Smooth muscle cell (in vitro differentiated cells): ENCODE measurements around the gene RYR2. TPM values are rescaled to one million over a fixed set of nuclear protein-coding genes. Genes with fewer than 3 reads are reported as not detected.
A peak's percentile ranks its signal among the peaks of the same experiment; 100 is the strongest.

ENCODE experiments used
- DNase-seq: peaks from one replicate; lab custom pipeline; 2025; ENCODE audit not compliant: unreplicated experiment; lab: John Stamatoyannopoulos, UW
- H2AFZ ChIP-seq: fragments of 200-600 bp; sonication (generic); 2 replicates; pipeline ENCODE4 v1.6.0; 2016; ENCODE audit warnings: antibody characterized with exemption, low read depth, mild to moderate bottlenecking
- H3F3A ChIP-seq: fragments of 200-600 bp; sonication (generic); 2 replicates; pipeline ENCODE4 v1.6.0; 2017; ENCODE audit warnings: antibody characterized with exemption, low read depth
- H3K27ac ChIP-seq: fragments of 200-600 bp; sonication (generic); 2 replicates; pipeline ENCODE4 v1.5.1; 2016; ENCODE audit warnings: low read depth, mild to moderate bottlenecking
- H3K27me3 ChIP-seq: fragments of 200-600 bp; sonication (generic); 2 replicates; pipeline ENCODE4 v1.6.1; 2016; ENCODE audit warnings: low read depth, mild to moderate bottlenecking
- H3K36me3 ChIP-seq: fragments of 200-600 bp; sonication (generic); 2 replicates; pipeline ENCODE4 v1.5.1; 2016; ENCODE audit warnings: low read depth
- H3K4me1 ChIP-seq: fragments of 200-600 bp; sonication (generic); 2 replicates; pipeline ENCODE4 v1.5.1; 2016; ENCODE audit warnings: low read depth
- H3K4me2 ChIP-seq: fragments of 200-600 bp; sonication (generic); 2 replicates; pipeline ENCODE4 v1.6.0; 2016; ENCODE audit warnings: mild to moderate bottlenecking
- H3K4me3 ChIP-seq: fragments of 200-600 bp; sonication (generic); 2 replicates; pipeline ENCODE4 v1.5.1; 2016; ENCODE audit warnings: mild to moderate bottlenecking
- H3K79me2 ChIP-seq: fragments of 200-600 bp; sonication (generic); 2 replicates; pipeline ENCODE4 v1.6.0; 2016; ENCODE audit warnings: low read depth, mild to moderate bottlenecking
- H3K9ac ChIP-seq: fragments of 200-600 bp; sonication (generic); 2 replicates; pipeline ENCODE4 v1.6.0; 2016; ENCODE audit warnings: low read depth
- H3K9me3 ChIP-seq: fragments of 200-600 bp; sonication (generic); replicated peaks from 2 replicates; pipeline ENCODE4 v1.5.1; 2016; ENCODE audit warnings: low read depth
- H4K20me1 ChIP-seq: fragments of 200-600 bp; sonication (generic); 2 replicates; pipeline ENCODE4 v1.6.0; 2016; ENCODE audit warnings: low read depth
- WGBS: methylation state at CpG from one replicate; pipeline ENCODE4 v1.1.7; 2016; ENCODE audit warnings: low lambda C conversion rate; 5-methylcytosine and 5-hydroxymethylcytosine counted together
- polyA plus RNA-seq: library from polyadenylated mRNA; unstranded; fragments of >200 nt; fragmentation: Nextera tagmentation; extraction: Ambion mirVana; gene quantifications from 2 replicates; pipeline ENCODE4 v1.2.1, GENCODE V29; 2016
- total RNA-seq: library from RNA; depleted of rRNA; stranded (reverse); fragments of >200 nt; gene quantifications from 2 replicates; pipeline ENCODE4 v1.2.3, GENCODE V29; 2014
- TF ChIP-seq, protein P1 (sequence below): fragments of 200-600 bp; sonication (generic); IDR thresholded peaks from 2 replicates; pipeline ENCODE4 v1.5.1; 2017; ENCODE audit warnings: borderline replicate concordance, mild to moderate bottlenecking, antibody characterized with exemption; ENCODE audit not compliant: insufficient read depth, poor library complexity, severe bottlenecking

RYR2 gene
- total and polyA plus RNA-seq, 2 experiments from 2014 or later: 0.09 TPM; not detected in 1

DNA sequence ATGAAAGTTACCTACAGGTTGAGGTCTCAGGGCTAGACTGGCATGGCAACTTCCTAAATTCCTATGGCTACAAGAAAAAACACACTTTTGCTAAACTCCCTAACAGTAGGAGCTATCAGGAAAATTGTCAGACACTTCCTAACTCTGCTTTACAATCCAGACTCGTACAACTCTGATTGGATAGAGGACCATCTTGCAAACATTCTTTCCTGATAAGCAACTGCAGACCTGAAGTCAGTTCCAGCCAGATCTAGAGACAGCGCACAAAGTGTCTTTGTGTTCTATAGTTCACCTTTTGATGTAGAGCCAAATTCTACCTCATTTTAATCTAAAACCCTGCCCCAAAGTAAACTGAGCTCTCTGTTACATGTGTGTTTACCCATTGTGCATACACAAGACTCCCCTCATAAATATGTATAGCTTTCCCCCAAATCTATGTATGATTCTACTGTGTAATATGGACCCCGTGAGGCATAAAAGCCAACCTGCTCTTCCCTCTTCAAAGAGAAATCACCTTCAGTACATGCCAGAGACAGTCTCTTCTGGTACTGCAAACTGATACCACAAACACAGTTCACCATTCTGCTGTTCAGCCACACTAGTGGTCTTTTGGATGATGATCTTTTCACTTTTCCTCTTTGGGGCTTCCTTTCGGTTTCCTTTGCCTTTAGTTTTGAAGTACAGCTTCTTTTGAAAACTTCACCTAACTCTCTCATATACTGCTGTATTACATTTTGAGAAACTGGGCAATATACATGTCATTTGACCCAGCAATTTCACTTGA lies 827.0 kb downstream of the RYR2 start:
- H3K9me3 ChIP-seq: no peaks in the 10 kb centered on the region
- peaks cover 7% of the 10 kb centered on the region for H3K4me1 ChIP-seq
- H3K27ac ChIP-seq: no peak overlapping the region
- H3K79me2 ChIP-seq: no peaks in the 10 kb centered on the region
- H3K4me2 ChIP-seq: no peak overlapping the region
- H3K4me3 ChIP-seq: no peak overlapping the region
- no peaks in the 10 kb centered on the region for H4K20me1 ChIP-seq
- no peak overlapping the region for H2AFZ ChIP-seq
- no peak overlapping the region for H3K9ac ChIP-seq
- H3F3A ChIP-seq: no peaks in the 10 kb centered on the region
- no peaks in the 10 kb centered on the region for H3K27me3 ChIP-seq
- TF ChIP-seq, protein P1, sequence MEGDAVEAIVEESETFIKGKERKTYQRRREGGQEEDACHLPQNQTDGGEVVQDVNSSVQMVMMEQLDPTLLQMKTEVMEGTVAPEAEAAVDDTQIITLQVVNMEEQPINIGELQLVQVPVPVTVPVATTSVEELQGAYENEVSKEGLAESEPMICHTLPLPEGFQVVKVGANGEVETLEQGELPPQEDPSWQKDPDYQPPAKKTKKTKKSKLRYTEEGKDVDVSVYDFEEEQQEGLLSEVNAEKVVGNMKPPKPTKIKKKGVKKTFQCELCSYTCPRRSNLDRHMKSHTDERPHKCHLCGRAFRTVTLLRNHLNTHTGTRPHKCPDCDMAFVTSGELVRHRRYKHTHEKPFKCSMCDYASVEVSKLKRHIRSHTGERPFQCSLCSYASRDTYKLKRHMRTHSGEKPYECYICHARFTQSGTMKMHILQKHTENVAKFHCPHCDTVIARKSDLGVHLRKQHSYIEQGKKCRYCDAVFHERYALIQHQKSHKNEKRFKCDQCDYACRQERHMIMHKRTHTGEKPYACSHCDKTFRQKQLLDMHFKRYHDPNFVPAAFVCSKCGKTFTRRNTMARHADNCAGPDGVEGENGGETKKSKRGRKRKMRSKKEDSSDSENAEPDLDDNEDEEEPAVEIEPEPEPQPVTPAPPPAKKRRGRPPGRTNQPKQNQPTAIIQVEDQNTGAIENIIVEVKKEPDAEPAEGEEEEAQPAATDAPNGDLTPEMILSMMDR: no peak
- no peaks in the 10 kb centered on the region for H3K36me3 ChIP-seq
- WGBS: 55% methylated on average over 4 of the region's 4 CpGs
- DNase-seq: no peak

DNA sequence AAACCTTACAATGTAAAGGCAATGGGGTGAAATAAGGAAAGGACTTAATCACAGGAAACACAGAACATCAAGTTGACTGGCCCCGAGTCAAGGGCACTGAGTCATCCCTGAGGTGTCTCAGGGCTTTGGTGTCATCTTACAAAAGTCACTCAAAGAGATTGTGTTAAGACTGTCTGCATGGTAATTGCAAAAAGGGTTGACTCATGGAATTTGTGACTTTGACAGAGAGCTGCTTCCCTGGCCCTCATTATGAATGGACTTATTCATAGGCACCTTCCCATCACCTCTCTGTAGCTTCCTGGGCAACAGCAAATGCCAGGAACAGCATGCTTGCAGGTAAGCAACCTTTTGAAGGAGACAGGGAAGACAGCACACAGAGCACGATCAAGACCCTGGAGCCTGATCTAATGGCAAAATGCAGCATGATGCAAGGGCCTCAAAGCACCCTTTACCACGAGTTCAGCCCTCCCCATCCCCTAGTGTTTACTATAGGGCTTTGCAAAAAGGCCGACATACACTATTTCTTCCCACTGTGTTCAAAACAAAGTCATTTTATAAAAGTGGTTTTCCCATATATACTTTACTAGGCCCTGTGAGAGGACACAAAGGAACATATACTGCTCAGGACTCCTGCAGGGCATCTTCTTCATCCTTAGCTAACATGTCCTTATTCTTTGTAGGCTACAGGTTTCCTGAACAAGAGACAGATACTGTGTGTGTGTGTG lies 831.7 kb downstream of the RYR2 start:
- 15% methylated on average over 4 of the region's 4 CpGs for WGBS
- peak overlapping the region; percentile 62 for H3K27ac ChIP-seq
- H3K4me3 ChIP-seq: no peak overlapping the region
- no peaks in the 10 kb centered on the region for H4K20me1 ChIP-seq
- peaks cover 7% of the 10 kb centered on the region for H3K4me1 ChIP-seq
- peak overlapping the region; percentile 20 for H3K4me2 ChIP-seq
- H3K9ac ChIP-seq: no peak overlapping the region
- no peaks in the 10 kb centered on the region for H3K79me2 ChIP-seq
- TF ChIP-seq, protein P1: no peak
- H3K27me3 ChIP-seq: no peaks in the 10 kb centered on the region
- H3F3A ChIP-seq: no peaks in the 10 kb centered on the region
- H3K9me3 ChIP-seq: no peaks in the 10 kb centered on the region
- H3K36me3 ChIP-seq: no peaks in the 10 kb centered on the region
- DNase-seq: no peak
- H2AFZ ChIP-seq: no peak overlapping the region

DNA sequence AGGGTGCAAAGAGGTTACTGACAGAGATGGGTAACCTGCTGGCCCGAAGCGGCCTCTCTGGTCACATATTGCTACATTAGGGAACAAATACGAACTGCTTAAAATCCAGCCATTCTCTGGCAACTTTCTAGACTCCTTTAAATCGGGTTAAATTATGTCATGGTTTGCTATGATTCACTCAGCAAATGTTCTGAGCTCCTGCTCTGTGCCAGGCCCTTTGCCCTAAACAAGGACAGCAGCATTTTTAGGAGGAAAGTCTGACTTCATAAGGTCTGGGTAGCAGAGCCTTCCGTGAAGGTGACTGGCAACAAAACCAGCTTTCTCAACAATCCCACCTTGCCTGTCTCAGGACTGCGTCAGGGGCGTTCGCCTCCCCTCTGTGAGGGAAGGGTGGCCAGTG lies 833.3 kb downstream of the RYR2 start:
- no peak overlapping the region for H2AFZ ChIP-seq
- no peak for DNase-seq
- WGBS: 75% methylated on average over 8 of the region's 8 CpGs

More for the DNA sequence above, 833.3 kb downstream of the RYR2 start:
- Histone ChIP-seq H3K4me2 (no peak overlapping the region), H4K20me1 (no peaks in the 10 kb centered on the region), H3K27ac (no peak overlapping the region), H3K79me2 (no peaks in the 10 kb centered on the region), H3K9me3 (no peaks in the 10 kb centered on the region), H3F3A (no peaks in the 10 kb centered on the region), H3K9ac (no peak overlapping the region), H3K4me3 (no peak overlapping the region), H3K36me3 (no peaks in the 10 kb centered on the region), H3K4me1 (peaks cover 7% of the 10 kb centered on the region), H3K27me3 (no peaks in the 10 kb centered on the region)
- TF ChIP-seq, protein P1: no peak
